Adrenal gland (tissue), 5 donors: ENCODE measurements around the gene RAX.

ENCODE experiments used
- CTCF ChIP-seq, 6 experiments: fragments of 450-650 bp in 4 of 6; fragments of 200-600 bp in 2 of 6; sonication (generic) in 1 of 6; IDR thresholded peaks; 1 replicate in 5 of 6; 2 replicates in 1 of 6; pipeline versions ENCODE4 v1.5.1 to v1.8.0; 2016 to 2021; ENCODE audit warnings: antibody characterized with exemption in 6 of 6, mild to moderate bottlenecking in 2 of 6, moderate library complexity in 1 of 6
- POLR2A ChIP-seq, 2 donors: fragments of 450-650 bp; IDR thresholded peaks; one replicate each; pipeline ENCODE4 v1.6.1; 2017; ENCODE audit warnings: antibody characterized with exemption in 2 of 2, mild to moderate bottlenecking in 2 of 2, moderate library complexity in 1 of 2
- donor health status: DM: no; HTN: no; CAD: no.

- TF ChIP-seq POLR2A (IDR thresholded peaks at IDR 0.05) (no peak), CTCF (IDR thresholded peaks at IDR 0.05) (no peak)
Observed at GRCh38 chr18:59231114-59231513, 42.1 kb downstream of the RAX start.
